GM18861 (cell line): Measurements from ENCODE around the gene LTA.
"Not testable (repeated sequence)": the region's sequence is repeated elsewhere in the genome, so short reads cannot be mapped to it uniquely, and the experiment has no call there.

Experiments
- ATAC-seq: cut with Tn5 transposase; IDR thresholded peaks from one replicate; pipeline ENCODE4 v1.9.1; 2021; ENCODE audit not compliant: unreplicated experiment

LTA gene

DNA sequence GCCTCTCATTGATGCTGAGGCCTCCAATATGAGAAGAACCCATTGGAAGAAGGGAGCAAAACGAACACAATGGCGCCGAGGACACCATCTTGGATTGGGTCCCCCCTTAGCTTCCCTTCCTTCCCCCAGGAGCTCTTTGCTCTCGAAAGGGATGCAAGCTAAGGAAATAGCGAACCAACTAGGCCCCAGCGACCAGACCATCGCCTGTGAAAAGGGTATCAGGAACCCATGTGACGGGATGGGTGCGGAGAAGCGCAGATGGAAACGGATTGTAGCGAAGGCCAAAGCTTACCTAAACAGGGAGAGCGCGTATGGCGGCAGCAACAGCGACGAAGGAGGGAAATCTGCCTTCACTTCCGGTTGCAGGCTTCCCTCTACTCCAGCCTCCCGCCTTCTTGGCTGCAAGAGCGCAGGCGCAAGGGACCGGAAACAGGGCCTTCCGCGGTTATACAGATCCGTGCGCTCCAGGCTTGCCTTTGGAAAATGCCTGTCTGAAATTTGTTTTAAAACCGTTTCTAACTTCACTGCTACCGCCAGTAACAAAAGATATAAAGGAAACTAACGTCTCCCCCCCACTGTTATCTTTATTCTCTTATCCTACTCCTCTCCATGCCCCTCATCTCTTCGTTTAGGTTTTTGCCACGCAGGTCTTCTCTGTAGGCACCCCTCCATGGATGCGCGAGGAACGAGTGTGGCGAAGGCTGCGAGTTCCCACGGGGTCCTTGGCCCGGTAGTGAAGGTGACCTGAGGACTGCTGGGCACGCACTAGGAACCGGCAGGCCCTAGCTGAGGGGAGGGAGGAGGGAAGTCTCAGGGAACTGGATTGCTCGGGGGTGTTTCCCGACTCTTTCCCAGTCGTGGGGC is 30.2 kb upstream of the LTA start, which contains the start of gene DDX39B:
TSS of gene DDX39B (minus strand) at position 346 of the 864 bp plus-strand sequence. CDS start 1,471 bp downstream, outside the sequence.
- ATAC-seq = peak; percentile 45

DNA sequence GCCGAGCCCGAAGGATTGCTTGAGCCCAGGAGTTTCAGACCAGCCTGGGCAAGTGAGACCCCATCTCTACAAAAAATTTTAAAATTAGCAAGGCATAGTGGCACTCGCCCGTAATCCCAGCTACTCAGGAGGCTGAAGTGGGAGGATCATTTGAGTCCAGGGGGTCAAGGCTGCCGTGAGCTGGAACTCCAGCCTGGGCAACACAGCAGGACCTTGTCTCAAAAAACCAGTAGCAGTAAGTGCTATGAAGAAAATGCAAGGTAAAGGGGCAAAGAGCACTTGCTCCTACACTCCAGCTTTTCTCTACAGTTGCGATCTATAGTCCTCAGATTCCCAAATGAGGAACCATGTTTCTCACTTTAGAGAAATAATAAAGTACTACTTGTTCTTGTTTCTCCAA is 28.4 kb upstream of the LTA start:
- ATAC-seq = no peak

DNA sequence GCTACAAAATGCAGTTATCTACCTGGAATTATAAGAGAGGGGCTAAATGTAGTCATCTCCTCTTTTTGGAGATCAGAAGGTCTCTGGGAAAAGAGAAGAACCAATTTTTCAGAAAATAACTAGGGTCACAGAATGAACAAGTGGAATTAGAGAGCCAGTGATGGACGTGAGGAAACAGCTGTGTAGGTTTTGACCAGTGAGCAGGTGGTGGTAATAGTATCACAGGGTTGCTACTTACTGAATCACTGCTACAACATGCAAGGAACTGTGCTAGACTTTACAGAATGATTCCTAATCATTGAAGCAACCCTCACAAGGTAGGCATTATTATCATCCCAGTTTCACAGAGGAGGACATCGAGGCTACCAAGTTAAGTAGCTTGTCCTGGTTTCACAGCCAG is 27.4 kb upstream of the LTA start:
- ATAC-seq = no peak

DNA sequence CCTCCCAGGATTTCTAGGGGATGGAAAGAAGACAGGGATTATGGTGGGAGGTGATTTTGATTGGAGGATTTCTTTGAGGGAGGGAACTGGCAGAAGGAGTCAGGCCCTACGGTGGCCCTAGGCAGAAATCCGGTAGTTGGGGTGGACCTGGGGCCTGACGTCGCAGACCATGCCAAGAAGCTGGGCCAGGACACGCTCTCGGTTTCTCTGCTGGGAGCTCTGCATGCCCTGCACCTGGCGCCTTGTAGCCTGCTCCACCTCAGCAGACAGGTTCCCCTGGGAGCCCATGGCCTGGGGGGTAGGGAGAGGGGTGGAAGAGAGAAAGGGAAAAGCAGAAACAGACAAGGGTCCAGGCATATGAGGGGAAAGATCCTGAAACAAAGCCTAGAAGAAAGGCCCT is 26.8 kb upstream of the LTA start:
- ATAC-seq = no peak

DNA sequence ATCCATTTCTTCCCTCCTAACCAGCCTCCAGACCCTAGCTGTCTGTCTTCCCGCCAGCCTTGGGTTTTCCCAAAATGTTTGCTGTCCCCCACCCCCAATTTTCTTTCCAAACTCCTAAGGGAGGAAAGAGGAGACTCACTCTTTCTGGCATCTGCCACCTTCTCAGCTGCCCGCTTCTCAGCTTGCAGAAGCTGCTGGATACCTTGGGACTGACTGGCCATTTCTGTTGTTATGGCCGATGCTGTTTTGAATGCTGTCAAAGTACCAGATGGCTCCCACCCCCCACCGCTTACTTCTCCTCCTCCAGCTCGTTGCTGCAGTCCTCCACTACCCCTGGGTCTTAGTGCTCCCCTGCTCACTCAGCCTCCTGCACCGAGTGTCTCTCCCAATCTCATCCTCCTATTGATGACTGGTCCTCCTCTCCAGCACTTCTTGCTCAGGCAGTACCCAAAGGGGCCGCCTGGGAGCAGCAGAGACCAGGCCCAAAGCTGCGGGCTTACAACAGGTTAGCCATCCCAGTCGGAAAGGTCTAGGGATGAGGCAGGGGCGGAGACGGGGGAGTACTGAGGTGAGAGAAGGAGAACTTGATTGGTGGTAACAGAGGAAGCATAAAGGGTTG is 25.6 kb upstream of the LTA start, which contains the start of gene ATP6V1G2:
TSS of gene ATP6V1G2 (minus strand) at position 270 of the 619 bp plus-strand sequence. CDS start at position 221, 49 bp downstream.
- ATAC-seq = peak; percentile 43

DNA sequence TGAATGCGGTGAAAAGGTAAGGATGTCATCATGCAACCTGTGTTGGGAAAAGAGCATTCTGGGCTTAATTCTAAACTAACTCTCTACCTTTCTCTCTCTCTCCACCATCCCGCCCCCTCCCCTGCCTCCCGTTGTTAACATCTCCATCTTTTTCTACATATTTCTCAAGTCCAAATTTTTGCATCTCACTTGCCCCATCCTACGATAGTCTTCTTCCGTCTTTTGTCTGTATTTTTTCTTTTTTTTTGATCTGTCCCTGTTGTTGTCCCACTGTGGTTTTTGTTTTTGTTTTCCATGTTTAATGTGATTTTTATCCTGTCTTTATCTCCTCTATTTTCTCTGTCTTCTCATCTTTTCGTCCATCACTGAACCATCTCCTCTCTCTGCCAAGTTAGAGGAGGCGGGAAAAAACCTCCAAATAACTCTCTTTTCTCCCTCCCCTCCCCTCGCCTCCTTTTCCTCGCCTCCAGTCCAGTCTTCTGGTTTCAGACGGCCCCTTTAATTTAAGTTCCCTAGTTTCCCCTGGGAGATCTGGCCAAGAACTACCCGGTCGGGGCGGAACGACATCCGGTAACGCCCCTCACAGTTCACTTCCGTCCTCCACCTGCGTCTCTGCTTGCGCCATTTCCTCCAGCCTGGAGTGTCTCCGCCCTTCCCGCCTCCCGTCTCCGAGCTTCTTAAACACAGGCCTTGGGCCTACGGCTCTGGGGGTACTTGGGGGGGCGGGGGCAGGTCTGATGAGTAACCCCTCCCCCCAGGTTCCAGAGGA is 24.9 kb upstream of the LTA start, which contains the start of gene NFKBIL1:
TSS of gene NFKBIL1 (plus strand) at position 651 of the 769 bp plus-strand sequence. CDS start at position 738, 87 bp downstream.
- ATAC-seq = peak; percentile 49

DNA sequence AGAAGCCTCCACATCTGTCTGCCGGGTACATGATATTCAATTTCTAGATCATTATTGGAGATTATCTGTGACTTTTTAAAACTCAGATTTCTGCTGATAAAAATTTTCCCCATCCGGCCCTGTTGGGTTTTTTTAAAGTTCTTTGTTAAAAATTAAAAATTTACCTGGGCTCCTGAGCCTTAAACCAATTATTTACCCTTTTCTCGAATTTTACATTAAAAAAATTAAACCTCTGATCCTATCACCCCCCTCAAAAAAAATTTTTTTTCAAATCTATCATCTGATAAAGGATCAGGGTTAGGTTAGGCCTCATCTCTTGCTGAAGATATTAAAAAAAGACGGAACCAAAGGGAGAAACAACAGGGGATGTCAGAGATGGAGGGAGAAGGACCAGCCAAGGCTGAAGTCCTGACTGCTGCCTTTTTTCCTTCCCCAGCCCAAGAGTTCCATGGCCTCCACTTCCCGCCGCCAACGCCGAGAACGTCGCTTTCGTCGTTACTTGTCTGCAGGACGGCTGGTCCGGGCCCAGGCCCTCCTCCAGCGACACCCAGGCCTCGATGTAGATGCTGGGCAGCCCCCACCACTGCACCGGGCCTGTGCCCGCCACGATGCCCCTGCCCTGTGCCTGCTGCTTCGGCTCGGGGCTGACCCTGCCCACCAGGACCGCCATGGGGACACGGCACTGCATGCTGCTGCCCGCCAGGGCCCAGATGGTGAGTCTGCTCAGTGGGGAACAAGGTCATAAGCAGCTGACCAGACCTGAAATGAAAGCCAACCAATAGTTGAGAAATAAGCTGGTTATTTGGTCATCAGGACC is 24.2 kb upstream of the LTA start:
- no peak for ATAC-seq

DNA sequence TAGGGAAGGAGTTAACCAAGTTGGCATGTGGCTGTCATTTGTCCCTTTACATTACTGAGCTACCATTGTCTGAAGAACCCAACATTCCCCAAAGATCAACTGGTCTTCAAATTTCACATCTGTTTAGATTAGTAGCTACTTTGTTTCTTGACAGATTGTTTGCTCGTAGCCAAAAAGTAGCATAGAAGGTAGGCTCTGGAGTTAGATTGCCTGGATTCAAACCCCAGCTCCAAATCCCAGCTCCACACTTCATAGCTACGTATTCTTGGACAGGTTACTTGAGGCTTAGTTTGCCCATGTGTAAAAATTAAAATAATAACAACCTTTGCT is 23.6 kb upstream of the LTA start:
- no peak for ATAC-seq

DNA sequence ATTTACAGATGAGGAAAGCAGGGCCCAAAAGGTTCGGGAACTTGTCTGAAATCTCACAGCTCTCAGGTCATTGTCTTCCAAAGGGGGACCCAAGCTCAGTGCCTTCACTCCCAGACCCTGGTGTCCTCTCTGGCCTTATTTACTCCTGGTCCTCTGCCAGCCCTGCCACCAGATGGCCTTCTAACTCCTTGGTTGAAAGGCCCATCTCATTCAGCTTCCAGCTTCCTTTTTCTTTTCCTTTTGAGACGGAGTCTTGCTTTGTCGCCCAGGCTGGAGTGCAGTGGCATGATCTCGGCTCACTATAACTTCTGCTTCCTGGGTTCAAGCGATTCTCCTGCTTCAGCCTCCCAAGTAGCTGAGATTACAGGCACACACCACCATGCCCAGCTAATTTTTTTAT is 20.7 kb upstream of the LTA start:
- not testable (repeated sequence) for ATAC-seq

DNA sequence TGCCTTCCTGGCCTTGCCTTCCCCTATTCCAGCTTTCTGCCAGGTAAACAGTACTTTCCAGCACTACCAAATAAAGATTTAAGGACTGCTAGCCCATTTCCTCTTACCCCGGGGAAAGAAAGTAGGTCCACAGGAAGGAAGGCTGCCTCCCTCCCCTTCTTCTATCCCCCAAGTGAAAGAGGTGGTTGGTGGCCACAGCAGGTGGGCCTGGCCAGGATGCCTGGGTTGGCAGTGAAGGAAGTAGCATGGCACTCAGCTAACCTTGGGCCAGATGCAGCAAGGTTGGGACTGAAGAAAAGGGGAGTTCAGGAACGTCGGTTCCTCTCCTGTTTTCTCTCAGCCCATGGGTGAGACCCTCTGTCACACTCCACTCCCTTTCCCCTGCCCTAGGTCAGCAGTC is 15.8 kb upstream of the LTA start:
- ATAC-seq = no peak

DNA sequence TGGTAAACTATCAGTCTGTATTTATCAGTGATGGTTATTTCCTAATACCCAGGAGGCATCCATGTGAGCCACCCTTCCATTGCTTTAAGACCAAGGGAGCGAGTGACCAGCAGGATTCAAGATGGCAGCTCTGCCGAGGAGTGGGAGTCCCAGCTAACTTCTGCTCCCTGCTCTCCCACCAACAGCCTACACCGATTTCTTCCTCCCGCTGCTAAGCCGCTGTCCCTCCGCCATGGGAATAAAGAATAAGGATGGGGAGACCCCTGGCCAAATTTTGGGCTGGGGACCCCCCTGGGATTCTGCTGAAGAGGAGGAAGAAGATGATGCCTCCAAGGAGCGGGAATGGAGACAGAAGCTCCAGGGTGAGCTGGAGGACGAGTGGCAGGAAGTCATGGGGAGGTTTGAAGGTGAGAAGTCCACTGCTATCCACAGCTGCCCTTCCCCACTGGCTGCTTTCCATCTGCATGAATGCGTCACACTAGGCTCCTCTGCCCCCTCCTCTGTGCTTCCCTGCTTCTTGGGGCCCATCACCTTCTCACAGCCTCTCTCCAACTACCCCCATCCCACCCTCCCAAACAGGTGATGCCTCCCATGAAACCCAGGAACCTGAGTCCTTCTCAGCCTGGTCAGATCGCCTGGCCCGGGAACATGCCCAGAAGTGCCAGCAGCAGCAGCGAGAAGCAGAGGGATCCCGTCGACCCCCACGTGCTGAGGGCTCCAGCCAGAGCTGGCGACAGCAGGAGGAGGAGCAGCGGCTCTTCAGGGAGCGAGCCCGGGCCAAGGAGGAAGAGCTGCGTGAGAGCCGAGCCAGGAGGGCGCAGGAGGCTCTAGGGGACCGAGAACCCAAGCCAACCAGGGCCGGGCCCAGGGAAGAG is 14.4 kb upstream of the LTA start:
- no peak for ATAC-seq

DNA sequence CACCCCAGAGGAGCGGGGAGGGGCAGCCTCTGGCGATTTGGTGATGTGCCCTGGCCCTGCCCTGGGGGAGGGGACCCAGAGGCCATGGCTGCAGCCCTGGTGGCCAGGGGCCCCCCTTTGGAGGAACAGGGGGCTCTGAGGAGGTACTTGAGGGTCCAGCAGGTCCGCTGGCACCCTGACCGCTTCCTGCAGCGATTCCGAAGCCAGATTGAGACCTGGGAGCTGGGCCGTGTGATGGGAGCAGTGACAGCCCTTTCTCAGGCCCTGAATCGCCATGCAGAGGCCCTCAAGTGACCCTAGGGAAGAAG is 13.8 kb upstream of the LTA start:
- ATAC-seq = no peak

DNA sequence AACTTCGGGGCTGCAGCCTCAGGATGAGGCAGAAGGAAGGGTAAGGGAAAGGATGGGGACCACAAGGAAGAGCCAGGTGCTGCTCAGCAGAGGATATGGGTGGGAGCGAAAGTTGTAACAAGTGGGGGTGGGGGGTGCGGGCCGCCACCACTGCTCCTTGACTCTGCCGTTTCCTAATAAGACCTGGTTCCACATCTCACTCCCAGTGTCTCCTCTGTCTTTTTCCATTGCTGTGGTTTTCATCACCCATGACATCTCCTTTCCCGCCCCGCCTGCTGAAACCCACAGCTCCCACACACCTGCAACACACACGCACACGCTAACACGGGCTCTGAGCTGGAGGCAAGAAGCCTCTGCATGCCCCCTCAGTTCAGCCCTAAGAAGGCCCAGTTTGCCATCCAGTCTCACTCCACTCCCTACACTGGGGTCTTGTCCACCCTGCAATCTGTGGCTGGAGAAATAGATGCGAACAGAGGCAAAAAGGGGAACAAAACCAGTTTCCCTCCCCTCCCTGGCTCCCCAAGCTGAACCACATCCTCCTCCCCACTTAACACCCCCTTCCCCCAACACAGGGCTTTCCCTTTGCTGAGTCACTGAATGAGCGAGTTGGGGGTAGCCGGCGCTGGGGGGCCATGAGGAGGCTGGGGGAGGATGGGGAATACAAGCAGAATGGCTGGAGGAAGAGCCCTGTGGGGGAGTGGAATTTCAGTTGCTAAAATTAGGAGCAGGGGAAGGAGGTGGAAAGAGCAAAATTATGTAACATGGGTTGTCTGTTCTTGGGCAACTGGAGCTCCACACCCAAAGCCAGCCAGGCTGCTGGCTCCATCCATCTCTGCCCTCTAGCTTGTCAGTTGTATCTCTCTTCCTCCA is 13.2 kb upstream of the LTA start:
- ATAC-seq = no peak

DNA sequence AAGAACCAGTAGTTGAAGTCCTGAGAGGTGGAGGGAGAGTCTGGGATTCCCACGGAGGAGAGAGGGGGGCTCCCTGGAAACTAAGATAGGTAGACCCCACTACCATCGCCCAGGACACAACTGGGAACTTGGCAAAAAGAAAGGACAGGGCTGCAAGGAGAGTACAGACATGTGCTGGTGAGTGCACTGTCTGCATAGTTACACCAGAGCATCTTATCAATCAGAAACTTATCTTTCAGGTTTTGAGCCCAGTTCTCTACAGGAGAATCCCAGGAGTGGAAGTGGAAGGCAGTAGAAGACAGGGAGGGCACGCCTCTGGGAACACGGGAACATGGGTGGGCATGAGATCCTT is 12.5 kb upstream of the LTA start:
- ATAC-seq = no peak

DNA sequence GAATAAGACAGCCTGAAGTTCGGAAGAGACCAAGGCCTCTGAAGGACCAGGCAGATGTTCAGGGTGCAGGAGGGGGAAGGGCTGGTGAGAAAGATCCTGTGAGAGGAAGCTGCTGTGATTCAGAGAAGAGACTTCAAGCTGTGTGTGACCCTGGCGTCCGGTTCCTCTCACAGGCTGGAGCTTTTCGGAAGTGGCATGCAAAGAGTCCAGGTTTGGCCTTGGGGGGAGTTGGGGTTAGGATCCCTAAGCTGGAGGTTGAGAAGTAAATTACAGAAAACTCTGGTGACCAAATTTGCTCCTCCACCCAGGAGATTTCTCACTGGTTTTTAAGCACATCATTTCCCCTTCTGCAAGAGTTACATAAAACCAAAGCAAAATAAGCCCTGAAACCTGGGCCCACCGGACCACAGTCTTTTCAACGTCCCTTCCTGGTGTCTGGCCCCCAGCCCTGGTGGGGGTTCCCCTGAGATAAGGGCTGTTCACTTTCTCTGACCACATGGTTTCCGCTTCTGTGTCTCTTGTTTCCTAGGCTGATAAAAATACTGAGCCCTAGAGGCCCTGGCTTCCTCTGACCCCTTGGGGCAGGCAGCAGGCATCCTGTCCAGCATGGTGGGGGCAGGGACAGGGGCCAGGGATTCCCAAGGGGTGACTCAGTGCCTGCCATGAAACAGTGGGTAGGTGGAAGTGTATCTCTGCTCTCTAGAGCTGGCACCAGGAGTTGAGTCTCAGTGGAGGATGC is 12.0 kb upstream of the LTA start:
- peak; percentile 63 for ATAC-seq

DNA sequence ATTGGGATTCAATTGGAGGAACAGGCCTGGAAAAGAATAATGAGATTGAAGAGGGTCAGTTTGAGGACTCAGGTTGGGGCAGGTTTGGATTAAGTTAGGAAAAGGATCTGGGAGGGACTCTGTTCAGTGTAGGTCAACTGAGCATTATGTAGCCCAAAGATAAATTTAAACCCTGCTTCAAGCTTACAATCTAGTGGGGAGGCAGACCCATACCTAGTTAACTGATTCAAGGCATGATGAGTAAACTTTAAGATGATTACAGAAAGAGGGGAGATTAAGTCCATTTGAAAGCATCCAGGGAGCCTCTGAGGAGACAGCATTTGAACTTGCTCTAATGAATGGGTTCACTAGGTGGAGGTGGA is 11.4 kb upstream of the LTA start:
- ATAC-seq = peak; percentile 0

DNA sequence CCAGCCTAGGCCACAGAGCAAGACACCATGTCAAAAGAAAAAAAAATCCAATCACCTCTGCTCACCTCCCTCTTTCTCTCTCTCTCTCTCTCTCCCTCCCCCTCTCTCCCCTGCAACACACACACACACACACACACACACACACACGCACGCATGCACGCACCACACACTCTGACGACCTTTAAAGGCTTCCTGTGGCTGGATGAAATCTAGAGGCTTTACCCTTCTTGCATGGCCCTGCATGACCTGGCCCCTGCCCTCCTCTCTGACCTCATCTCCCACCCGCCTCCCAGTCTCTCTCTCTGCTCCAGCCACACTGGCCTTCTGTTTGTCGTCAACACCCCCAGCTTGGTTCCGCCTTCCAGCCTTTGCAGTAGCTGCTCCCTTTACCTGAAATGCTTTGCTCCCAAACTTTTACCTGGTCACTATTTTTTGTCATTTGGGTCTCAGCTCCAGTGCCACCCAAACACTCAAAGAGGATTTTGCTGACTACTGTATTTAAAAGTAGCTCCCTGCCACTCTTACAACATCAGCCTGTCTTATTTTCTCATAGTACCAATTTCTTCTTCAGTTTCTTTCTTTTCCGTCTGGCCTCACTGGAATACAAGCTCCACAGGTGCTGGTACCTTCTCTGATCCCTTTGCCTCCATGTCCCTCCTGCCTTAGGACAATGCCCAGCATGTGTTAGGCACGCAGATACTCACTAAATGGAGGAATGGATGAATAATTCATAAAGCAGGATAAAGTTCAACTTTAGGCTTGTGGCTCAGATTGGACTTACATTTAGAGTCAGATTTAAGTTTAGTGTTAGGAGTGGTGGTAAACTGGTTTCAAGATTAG is 4.3 kb upstream of the LTA start:
- ATAC-seq = no peak

DNA sequence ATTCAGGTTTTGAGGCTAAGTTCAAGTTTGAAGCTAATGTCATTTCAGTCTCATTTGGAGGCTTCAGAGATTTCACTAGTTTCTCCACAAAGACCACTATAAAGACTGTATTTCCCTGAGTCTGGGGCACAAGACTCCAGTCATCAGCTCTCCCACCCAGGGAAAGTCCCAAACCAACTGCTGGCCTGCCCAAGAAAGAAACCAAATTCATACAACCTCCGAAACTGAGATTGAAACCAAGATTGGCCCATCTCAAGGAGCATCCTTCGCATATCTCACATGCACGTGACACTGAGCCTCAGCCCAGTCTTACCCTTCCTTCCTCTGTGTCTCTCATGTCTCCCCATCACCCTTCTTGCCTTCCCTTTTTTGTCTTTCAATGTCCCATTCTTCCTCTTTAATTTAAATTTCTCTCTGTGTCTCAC is 3.5 kb upstream of the LTA start:
- ATAC-seq = peak; percentile 62
